H1 (cell line): Measurements from ENCODE around the gene THAP7. TPM values are rescaled to one million over a fixed set of nuclear protein-coding genes. Genes with fewer than 3 reads are reported as not detected.

Source experiments
- CTCF ChIA-PET: fragments of 300-600 bp; sonication (Branson Sonifier 250); formaldehyde crosslinking; loops from one replicate; lab custom pipeline; 2021; ENCODE audit not compliant: partially characterized antibody; lab: Charles Lee
- POLR2A ChIA-PET: fragments of 300-600 bp; sonication (Branson Sonifier 250); formaldehyde crosslinking; loops from one replicate; lab custom pipeline; 2021; ENCODE audit warnings: inconsistent platforms; ENCODE audit not compliant: partially characterized antibody; lab: Charles Lee
- DNase-seq, 2 experiments: peaks; one replicate each; pipeline versions ENCODE4 v3.0.0 to v3.0.0-alpha.2; 2010 to 2022; ENCODE audit warnings: low spot score in 2 of 2, low read depth in 1 of 2, mixed read lengths in 1 of 2
- FAIRE-seq: peaks from 2 replicates; lab custom pipeline; 2011; peaks lifted over from hg19 to GRCh38; lab: Jason Lieb, UNC
- H2AFZ ChIP-seq: 2 replicates; pipeline ENCODE4 v1.8.1; 2012; ENCODE audit warnings: low read length, inconsistent platforms
- H2AK5ac ChIP-seq: 2 replicates; pipeline ENCODE4 v1.6.1; 2013; ENCODE audit warnings: low read depth, low read length
- H2BK120ac ChIP-seq: replicated peaks from 2 replicates; pipeline ENCODE3; 2013; ENCODE audit warnings: low read depth, low read length, inconsistent platforms
- H2BK12ac ChIP-seq: 2 replicates; pipeline ENCODE4 v1.6.1; 2013; ENCODE audit warnings: low read depth, low read length
- H2BK15ac ChIP-seq: 2 replicates; pipeline ENCODE4 v1.6.1; 2013; ENCODE audit warnings: low read length
- H2BK20ac ChIP-seq: 2 replicates; pipeline ENCODE4 v1.6.1; 2013; ENCODE audit warnings: low read length
- H2BK5ac ChIP-seq: 2 replicates; pipeline ENCODE4 v1.6.1; 2013; ENCODE audit warnings: low read depth, low read length
- H3K14ac ChIP-seq: 2 replicates; pipeline ENCODE4 v1.6.1; 2013; ENCODE audit warnings: inconsistent platforms; ENCODE audit not compliant: insufficient read length
- H3K18ac ChIP-seq: 2 replicates; pipeline ENCODE4 v1.6.1; 2013; ENCODE audit warnings: low read length; ENCODE audit errors: extremely low read depth
- H3K23ac ChIP-seq: 2 replicates; pipeline ENCODE4 v1.6.1; 2013; ENCODE audit warnings: inconsistent platforms; ENCODE audit not compliant: insufficient read length
- H3K23me2 ChIP-seq: 2 replicates; pipeline ENCODE4 v1.6.1; 2013; ENCODE audit warnings: low read depth, low read length
- H3K27ac ChIP-seq: 2 replicates; pipeline ENCODE4 v1.6.1; 2011; ENCODE audit warnings: low read depth, low read length, inconsistent platforms
- H3K27me3 ChIP-seq, 4 experiments: replicated peaks in 1 of 4; 1 replicate in 1 of 4; 2 replicates in 3 of 4; pipeline versions ENCODE4 v1.6.1 to v1.8.1; 2011 to 2013; ENCODE audit warnings: low read length in 3 of 4, mild to moderate bottlenecking in 3 of 4, inconsistent platforms in 2 of 4, mixed read lengths in 2 of 4, moderate library complexity in 1 of 4; ENCODE audit not compliant: control insufficient read depth in 3 of 4, insufficient read depth in 3 of 4; ENCODE audit errors: extremely low read depth in 1 of 4
- H3K36me3 ChIP-seq, 4 experiments: 2 replicates each; pipeline versions ENCODE4 v1.6.1 to v1.8.1; 2011 to 2013; ENCODE audit warnings: mild to moderate bottlenecking in 4 of 4, low read length in 3 of 4, moderate library complexity in 2 of 4, control low read depth in 1 of 4, inconsistent platforms in 1 of 4; ENCODE audit not compliant: insufficient read depth in 4 of 4, control insufficient read depth in 2 of 4
- H3K4ac ChIP-seq: replicated peaks from 2 replicates; pipeline ENCODE3; 2013; ENCODE audit warnings: low read length, low read depth, mixed read lengths, inconsistent platforms; ENCODE audit not compliant: insufficient read length
- H3K4me1 ChIP-seq, 4 experiments: replicated peaks in 1 of 4; 1 replicate in 1 of 4; 2 replicates in 3 of 4; pipeline versions ENCODE4 v1.6.1 to v1.8.1; 2011 to 2013; ENCODE audit warnings: low read length in 3 of 4, inconsistent platforms in 2 of 4, mixed read lengths in 1 of 4; ENCODE audit not compliant: insufficient read depth in 4 of 4, control insufficient read depth in 3 of 4
- H3K4me2 ChIP-seq, 2 experiments: 2 replicates each; pipeline versions ENCODE4 v1.6.1 to v1.8.1; 2011 to 2013; ENCODE audit warnings: low read depth in 2 of 2, low read length in 2 of 2, control low read depth in 1 of 2, inconsistent platforms in 1 of 2, mild to moderate bottlenecking in 1 of 2; ENCODE audit not compliant: insufficient read depth in 1 of 2
- H3K4me3 ChIP-seq, 4 experiments: fragments of 200-600, 300-600 bp in 1 of 4; sonication (generic), shearing (Covaris generic), sonication (Bioruptor Twin) in 1 of 4; 2 replicates each; pipeline versions ENCODE4 v1.5.1 to v1.8.1; 2011 to 2016; ENCODE audit warnings: low read length in 4 of 4, low read depth in 3 of 4, control low read depth in 2 of 4, inconsistent platforms in 2 of 4, mild to moderate bottlenecking in 2 of 4, mixed read lengths in 1 of 4, moderate library complexity in 1 of 4; ENCODE audit not compliant: insufficient read depth in 2 of 4; ENCODE audit errors: extremely low read depth in 1 of 4
- H3K56ac ChIP-seq: replicated peaks from 2 replicates; pipeline ENCODE3; 2013; ENCODE audit warnings: low read depth, mild to moderate bottlenecking, mixed read lengths, low read length, inconsistent platforms; ENCODE audit not compliant: insufficient read length
- H3K79me1 ChIP-seq: 2 replicates; pipeline ENCODE4 v1.6.1; 2013; ENCODE audit warnings: low read depth, low read length, control low read depth
- H3K79me2 ChIP-seq, 2 experiments: 2 replicates each; pipeline versions ENCODE4 v1.6.1 to v1.8.1; 2012 to 2013; ENCODE audit warnings: low read length in 2 of 2, mild to moderate bottlenecking in 2 of 2, inconsistent platforms in 1 of 2; ENCODE audit not compliant: insufficient read depth in 2 of 2, control insufficient read depth in 1 of 2
- H3K9ac ChIP-seq, 4 experiments: replicated peaks in 1 of 4; 1 replicate in 1 of 4; 2 replicates in 3 of 4; pipeline versions ENCODE4 v1.6.1 to v1.8.1; 2011 to 2013; ENCODE audit warnings: low read depth in 3 of 4, low read length in 3 of 4, control low read depth in 2 of 4, mild to moderate bottlenecking in 2 of 4, moderate library complexity in 2 of 4, inconsistent platforms in 1 of 4; ENCODE audit errors: extremely low read depth in 1 of 4
- H3K9me3 ChIP-seq, 2 experiments: 2 replicates each; pipeline versions ENCODE4 v1.6.1 to v1.8.1; 2012 to 2013; ENCODE audit warnings: mild to moderate bottlenecking in 2 of 2, moderate library complexity in 2 of 2, control low read depth in 1 of 2, inconsistent platforms in 1 of 2, low read depth in 1 of 2, low read length in 1 of 2, mixed read lengths in 1 of 2; ENCODE audit not compliant: insufficient read depth in 2 of 2
- H4K20me1 ChIP-seq, 2 experiments: replicated peaks in 1 of 2; 2 replicates each; pipeline versions ENCODE3 to v1.8.1; 2011 to 2013; ENCODE audit warnings: inconsistent platforms in 2 of 2, low read length in 2 of 2, mild to moderate bottlenecking in 1 of 2; ENCODE audit not compliant: insufficient read depth in 2 of 2, control insufficient read depth in 1 of 2
- H4K5ac ChIP-seq: 2 replicates; pipeline ENCODE4 v1.6.1; 2013; ENCODE audit warnings: low read length, low read depth, mixed read lengths, inconsistent platforms; ENCODE audit not compliant: insufficient read length
- H4K8ac ChIP-seq: 2 replicates; pipeline ENCODE4 v1.8.0; 2013; ENCODE audit warnings: mild to moderate bottlenecking, moderate library complexity, low read length, inconsistent platforms; ENCODE audit not compliant: insufficient read depth; ENCODE audit errors: extremely low read depth
- H4K91ac ChIP-seq: replicated peaks from 2 replicates; pipeline ENCODE3; 2013; ENCODE audit warnings: low read length, mixed read lengths, inconsistent platforms; ENCODE audit not compliant: insufficient read length
- CBX5 ChIP-seq: fragments of 300-800, 300-1000 bp; sonication (generic); IDR thresholded peaks from 2 replicates; pipeline ENCODE4 v1.7.1; 2016; ENCODE audit warnings: antibody characterized with exemption, low read length, low read depth
- CBX8 ChIP-seq: fragments of 300-800, 300-1000 bp; sonication (generic); IDR thresholded peaks from 2 replicates; pipeline ENCODE4 v1.7.1; 2016; ENCODE audit warnings: low read depth, low read length, borderline replicate concordance
- CEBPB ChIP-seq: IDR thresholded peaks from 2 replicates; pipeline ENCODE4 v1.6.1; 2012; ENCODE audit warnings: low read depth, low read length
- HDAC2 ChIP-seq, 2 experiments: fragments of 300-600 bp in 1 of 2; sonication (generic) in 1 of 2; IDR thresholded peaks; 2 replicates each; pipeline ENCODE4 v1.6.1; 2011 to 2012; ENCODE audit warnings: low read depth in 2 of 2, low read length in 2 of 2, mild to moderate bottlenecking in 2 of 2, moderate library complexity in 2 of 2, borderline replicate concordance in 1 of 2, inconsistent platforms in 1 of 2
- MAFK ChIP-seq: IDR thresholded peaks from 2 replicates; pipeline ENCODE4 v1.6.1; 2012; ENCODE audit warnings: low read depth, mild to moderate bottlenecking, improper control_type of control experiment, low read length
- NRF1 ChIP-seq: IDR thresholded peaks from 2 replicates; pipeline ENCODE4 v1.6.1; 2011; ENCODE audit warnings: mild to moderate bottlenecking, low read depth, low read length, improper control_type of control experiment
- SP4 ChIP-seq: IDR thresholded peaks from 2 replicates; pipeline ENCODE4 v1.6.1; 2012; ENCODE audit warnings: low read length, inconsistent platforms
- TAF1 ChIP-seq: IDR thresholded peaks from 2 replicates; pipeline ENCODE4 v1.6.1; 2011; ENCODE audit warnings: mild to moderate bottlenecking, low read depth, low read length
- TAF7 ChIP-seq: optimal IDR thresholded peaks from 2 replicates; pipeline ENCODE3; 2011; ENCODE audit warnings: low read depth, mild to moderate bottlenecking, inconsistent platforms, low read length, moderate library complexity, borderline replicate concordance
- TCF12 ChIP-seq: IDR thresholded peaks from 2 replicates; pipeline ENCODE4 v1.6.1; 2011; ENCODE audit warnings: low read depth, mild to moderate bottlenecking, low read length
- TEAD4 ChIP-seq: IDR thresholded peaks from 2 replicates; pipeline ENCODE4 v1.6.1; 2012; ENCODE audit warnings: low read depth, low read length, inconsistent platforms, mixed read lengths
- whole genome bisulfite sequencing, 2 experiments: shearing (Covaris generic) in 1 of 2; methylation state at CpG; one replicate each; pipeline versions ENCODE4 v1.1.6 to v1.1.7; 2013 to 2015; ENCODE audit warnings: low lambda C conversion rate in 2 of 2, mixed read lengths in 2 of 2, inconsistent platforms in 1 of 2, low coverage in 1 of 2, missing lambda C conversion rate in 1 of 2; ENCODE audit not compliant: insufficient replicate concordance in 2 of 2, insufficient coverage in 1 of 2, insufficient read length in 1 of 2; ENCODE audit errors: extremely low coverage in 1 of 2, missing lambda C conversion rate in 1 of 2; 5-methylcytosine and 5-hydroxymethylcytosine counted together
- polyA plus RNA-seq, 7 experiments: library from polyadenylated mRNA; depleted of rRNA in 3 of 7; stranded (reverse) in 5 of 7; unstranded in 2 of 7; fragments of >200 nt in 5 of 7; fragments of 200-250 nt in 2 of 7; gene quantifications; 1 replicate in 5 of 7; 2 replicates in 1 of 7; 4 replicates in 1 of 7; pipeline versions ENCODE4 v1.2.1 to v1.2.3, GENCODE V29; 2011 to 2013; ENCODE audit warnings: missing spikeins in 2 of 7, mixed read lengths in 2 of 7
- total RNA-seq: library from RNA; stranded (reverse); fragmentation: NEBNext Ultra II Directional; extraction: Animal tissue kit (Norgen Biotek cat#: 25700); gene quantifications from 2 replicates; pipeline ENCODE4 v1.2.1, GENCODE V29; 2021

The THAP7 gene
- total and polyA plus RNA-seq, 2 of the 8 experiments (the other 6 are each of a cell fraction or from before 2014, with no cell fraction given): 16.9 to 32.5 TPM

DNA sequence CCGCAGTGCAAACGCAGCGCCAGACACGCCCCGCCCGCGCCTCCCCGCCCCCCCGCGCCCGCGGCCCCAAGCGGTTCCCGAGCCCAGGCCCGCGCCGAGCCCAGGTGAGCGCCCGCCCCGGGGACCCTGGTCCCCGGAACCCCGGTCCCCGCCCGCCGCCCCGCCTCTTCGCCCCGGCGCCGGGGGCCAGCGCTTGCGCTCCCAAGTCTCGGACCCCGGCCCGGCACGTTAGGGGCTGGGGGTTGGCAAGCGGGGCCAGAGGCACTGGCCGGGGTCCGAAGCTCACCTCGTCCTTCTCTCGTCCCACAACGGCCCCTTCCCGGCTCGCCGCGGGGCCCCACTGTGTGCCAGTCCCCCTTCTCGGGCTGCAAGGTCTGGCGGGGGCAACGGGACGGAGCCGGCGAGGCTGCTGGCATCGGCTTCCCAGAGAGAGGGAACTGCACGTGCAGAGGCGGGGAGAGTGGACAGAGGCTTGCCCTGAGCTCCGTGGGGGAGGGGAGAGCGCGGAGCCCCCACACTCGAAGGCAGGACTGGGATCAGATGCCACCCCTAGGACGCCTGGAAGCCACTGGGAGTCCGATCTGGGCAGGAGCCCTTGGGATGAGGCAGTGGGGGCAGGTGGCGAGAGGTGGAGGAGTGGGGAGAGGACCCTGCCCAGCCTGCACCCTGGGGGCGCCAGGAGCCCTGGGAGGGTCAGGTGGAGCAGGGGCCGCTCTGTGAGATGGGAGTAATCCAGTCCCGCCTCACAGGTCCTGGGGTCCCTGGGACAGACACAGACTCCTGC, 36.6 kb downstream of the THAP7 start:
- Histone ChIP-seq H4K5ac (no peak overlapping the region), H3K36me3 (no peaks in the 10 kb centered on the region), H3K4me1 (peaks cover 0 to 18% (median 12%) of the 10 kb centered on the region in 4 experiments; a peak in 6 of 7 replicates), H3K79me2 (no peaks in the 10 kb centered on the region), H2BK20ac (no peak overlapping the region), H2BK5ac (no peak overlapping the region), H3K56ac (no peak overlapping the region), H3K4me3 (peak overlapping the region; percentile 14 to 54 (median 29); a peak in 6 of 8 replicates), H2BK15ac (no peak overlapping the region), H2BK12ac (no peak overlapping the region), H3K4me2 (peak overlapping the region; percentile 62 to 66; a peak in 3 of 4 replicates), H3K23ac (no peak overlapping the region), H3K27me3 (peaks cover 34 to 70% (median 60%) of the 10 kb centered on the region in 4 experiments), H3K4ac (no peak overlapping the region), H2BK120ac (no peak overlapping the region), H3K9me3 (no peaks in the 10 kb centered on the region), H2AFZ (no peak overlapping the region; the same call in 1 of the 2 replicates), H2AK5ac (no peak overlapping the region), H3K23me2 (peaks cover 2% of the 10 kb centered on the region; the same call in 1 of the 2 replicates), H3K79me1 (no peaks in the 10 kb centered on the region), H4K91ac (no peak overlapping the region), H3K14ac (no peak overlapping the region), H4K20me1 (peaks cover 6 to 11% of the 10 kb centered on the region in 2 experiments), H3K18ac (no peak overlapping the region; the same call in 1 of the 2 replicates), H3K27ac (no peak overlapping the region), H3K9ac (no peak overlapping the region; a peak in 1 of 7 replicates), H4K8ac (no peak overlapping the region; the same call in 1 of the 2 replicates)
- POLR2A ChIA-PET: interaction anchor here (0.7 to 2.3 kb wide), 3 partner anchors 10 to 34 kb away, joined by 3 to 7 read pairs (median 3); partner anchors contain the start of gene LZTR1
- DNase-seq (peak in 1 of 2 experiments; percentile 66), FAIRE-seq (no peak)
- CTCF ChIA-PET: interaction anchor here (0.8 to 1.4 kb wide), 4 partner anchors 80 to 182 kb away, joined by 3 read pairs; no protein-coding TSS in a partner anchor
- WGBS, 2 experiments: 21% methylated on average over 23 of the region's 65 CpGs; no CpG with 5 or more reads in 1 of the 2 experiments
- no peak for TF ChIP-seq MAFK
- no peak for TF ChIP-seq TEAD4
- TF ChIP-seq CBX5: no peak
- TF ChIP-seq CEBPB: no peak
- TF ChIP-seq HDAC2 (IDR thresholded peaks at IDR 0.05; ENCODE audit: borderline replicate concordance in 1 of 2, low read depth in 2 of 2, low read length in 2 of 2): no peak
- TF ChIP-seq SP4: no peak
- no peak for TF ChIP-seq CBX8
- TF ChIP-seq TCF12: no peak
- TF ChIP-seq TAF7: no peak
- TF ChIP-seq NRF1: no peak
- no peak for TF ChIP-seq TAF1
